PC-3 (cell line): ENCODE measurements around the gene SAP30BP. TPM values are rescaled to one million over a fixed set of nuclear protein-coding genes. Genes with fewer than 3 reads are reported as not detected.

Experiments
- ATAC-seq: fragments of 200-7000 bp; cut with Tn5 transposase; 2 replicates; pipeline ENCODE4 v1.9.1; 2020; ENCODE audit warnings: mild to moderate bottlenecking, moderate library complexity
- BruUV-seq: library from RNA; stranded (reverse); fragments of 400-500 nt; replicated peaks from 2 replicates; lab custom pipeline; 2021; lab: Mats Ljungman, UMichigan
- CTCF ChIA-PET: fragments of 300-600 bp; sonication (Branson Sonifier 250); formaldehyde crosslinking; loops from one replicate; lab custom pipeline; 2022; ENCODE audit warnings: antibody characterized with exemption; lab: Charles Lee
- POLR2A ChIA-PET: fragments of 300-600 bp; sonication (Branson Sonifier 250); formaldehyde crosslinking; loops from one replicate; lab custom pipeline; 2022; ENCODE audit warnings: antibody characterized with exemption; ENCODE audit not compliant: unreplicated experiment; lab: Charles Lee
- DNase-seq: peaks from one replicate; pipeline ENCODE4 v3.0.0-alpha.2; 2015
- H2AFZ ChIP-seq: fragments of 300-600 bp; sonication (generic); 2 replicates; pipeline ENCODE4 v1.6.0; 2016; ENCODE audit warnings: antibody characterized with exemption, low read length
- H3F3A ChIP-seq: fragments of 300-600 bp; sonication (generic); one replicate; pipeline ENCODE4 v1.6.0; 2017; ENCODE audit warnings: antibody characterized with exemption, low read length, control low read depth, mild to moderate bottlenecking; ENCODE audit not compliant: unreplicated experiment
- H3K27ac ChIP-seq: fragments of 300-600 bp; sonication (generic); 2 replicates; pipeline ENCODE4 v1.5.1; 2016; ENCODE audit warnings: mild to moderate bottlenecking, low read length
- H3K27me3 ChIP-seq: fragments of 300-600 bp; sonication (generic); 2 replicates; pipeline ENCODE4 v1.6.1; 2016; ENCODE audit warnings: low read length, mixed read lengths
- H3K36me3 ChIP-seq: fragments of 300-600 bp; sonication (generic); 2 replicates; pipeline ENCODE4 v1.6.1; 2016; ENCODE audit warnings: low read depth, mixed run types, low read length, mixed read lengths
- H3K4me1 ChIP-seq: fragments of 300-600 bp; sonication (generic); 2 replicates; pipeline ENCODE4 v1.5.1; 2016; ENCODE audit warnings: low read length; ENCODE audit not compliant: insufficient read depth
- H3K4me2 ChIP-seq: fragments of 300-600 bp; sonication (generic); 2 replicates; pipeline ENCODE4 v1.6.0; 2016; ENCODE audit warnings: low read length
- H3K4me3 ChIP-seq: fragments of 300-600 bp; sonication (generic); 2 replicates; pipeline ENCODE4 v1.5.1; 2016; ENCODE audit warnings: mild to moderate bottlenecking, low read length, mixed read lengths
- H3K79me2 ChIP-seq: fragments of 300-600 bp; sonication (generic); 2 replicates; pipeline ENCODE4 v1.6.1; 2017; ENCODE audit warnings: low read length, mixed read lengths
- H3K9ac ChIP-seq: fragments of 300-600 bp; sonication (generic); 2 replicates; pipeline ENCODE4 v1.6.0; 2016; ENCODE audit warnings: mild to moderate bottlenecking, low read length
- H3K9me2 ChIP-seq: fragments of 300-600 bp; sonication (generic); replicated peaks from 2 replicates; pipeline ENCODE4 v1.6.1; 2016; ENCODE audit warnings: mixed run types, low read length, mixed read lengths
- H3K9me3 ChIP-seq: fragments of 300-600 bp; sonication (generic); 2 replicates; pipeline ENCODE4 v1.6.1; 2016; ENCODE audit warnings: low read length, mixed read lengths
- H4K20me1 ChIP-seq: fragments of 300-600 bp; sonication (generic); 2 replicates; pipeline ENCODE4 v1.6.1; 2016; ENCODE audit warnings: low read length, mixed read lengths
- CTCF ChIP-seq: fragments of 300-600 bp; sonication (generic); conservative IDR thresholded peaks from 2 replicates; pipeline ENCODE4 v1.5.1; 2017; ENCODE audit warnings: antibody characterized with exemption, low read depth, mild to moderate bottlenecking, low read length
- EZH2 ChIP-seq: fragments of 300-600 bp; sonication (generic); IDR thresholded peaks from one replicate; pipeline ENCODE4 v1.6.1; 2017; ENCODE audit warnings: antibody characterized with exemption, mild to moderate bottlenecking, low read length; ENCODE audit not compliant: unreplicated experiment
- EZH2phosphoT487 ChIP-seq: fragments of 300-600 bp; sonication (generic); IDR thresholded peaks from 2 replicates; pipeline ENCODE4 v1.6.1; 2018; ENCODE audit warnings: mild to moderate bottlenecking, antibody characterized with exemption, low read length, borderline replicate concordance
- intact Hi-C: fragments of 100-400 bp; cut with micrococcal nuclease; formaldehyde crosslinking; loops from 2 replicates; pipeline ENCODE4 v1.9.0; 2023
- total RNA-seq: library from RNA; depleted of rRNA; stranded (reverse); fragments of >200 nt; gene quantifications from 2 replicates; pipeline ENCODE4 v1.2.3, GENCODE V29; 2014; rRNA removed

The SAP30BP gene
- total RNA-seq, 1 experiment from 2014 or later, result 97.8 TPM

- intact Hi-C loops, result no loop called here
- H3K79me2 ChIP-seq, result no peaks in the 10 kb centered on the region
- CTCF ChIA-PET, result no interaction called here
- no peaks in the 10 kb centered on the region for H3K9me2 ChIP-seq
- H3K4me2 ChIP-seq, result no peak overlapping the region
- H3K9ac ChIP-seq, result no peak overlapping the region
- H3K4me3 ChIP-seq, result no peak overlapping the region
- no peak for TF ChIP-seq EZH2
- TF ChIP-seq EZH2phosphoT487, result no peak
- TF ChIP-seq CTCF, result no peak
- no peaks in the 10 kb centered on the region for H4K20me1 ChIP-seq
- BruUV-seq, result TSS peak; percentile 75
- no peak overlapping the region for H2AFZ ChIP-seq
- peaks cover 45% of the 10 kb centered on the region; the same call in 1 of the 2 replicates for H3K36me3 ChIP-seq
- ATAC-seq (no peak), DNase-seq (no peak)
- no peaks in the 10 kb centered on the region for H3K4me1 ChIP-seq
- no peak overlapping the region for H3K27ac ChIP-seq
- H3K27me3 ChIP-seq, result no peaks in the 10 kb centered on the region
- POLR2A ChIA-PET, result interaction anchor here (0.5 kb wide), 1 partner anchor 98 kb away, joined by 3 read pairs; the partner anchor contains the start of gene WBP2
- H3F3A ChIP-seq, result no peaks in the 10 kb centered on the region
- no peaks in the 10 kb centered on the region for H3K9me3 ChIP-seq
These were observed 90.0 kb downstream of the SAP30BP start for GRCh38 chr17:75757086-75757681.

Other genes starting within 250 kb of the SAP30BP start
- 45.6 and 88.3 TPM in 2 replicates for gene TMEM94, start 210.7 kb upstream of the SAP30BP start, total RNA-seq
- gene CASKIN2, start 151.8 kb upstream of the SAP30BP start, total RNA-seq, result 22.0 and 28.3 TPM in 2 replicates
- 61.6 and 70.4 TPM in 2 replicates for gene TSEN54, start 150.8 kb upstream of the SAP30BP start, total RNA-seq
- 92.9 and 122 TPM in 2 replicates for gene LLGL2, start 141.6 kb upstream of the SAP30BP start, total RNA-seq
- gene MYO15B, start 79.5 kb upstream of the SAP30BP start, total RNA-seq, result 3.2 and 7.1 TPM in 2 replicates
- gene SMIM5, start 33.9 kb upstream of the SAP30BP start, total RNA-seq, result 2.3 and 4.3 TPM in 2 replicates
- 54.2 and 97.7 TPM in 2 replicates for gene RECQL5, start 184 bp upstream of the SAP30BP start, total RNA-seq
- gene ITGB4, start 54.1 kb downstream of the SAP30BP start, total RNA-seq, result 273 and 362 TPM in 2 replicates
- gene GALK1, start 97.9 kb downstream of the SAP30BP start, total RNA-seq, result 64.9 and 75.0 TPM in 2 replicates
- gene UNK, start 117.5 kb downstream of the SAP30BP start, total RNA-seq, result 21.8 and 22.9 TPM in 2 replicates
- 43.9 and 53.8 TPM in 2 replicates for gene UNC13D, start 177.1 kb downstream of the SAP30BP start, total RNA-seq
- gene WBP2, start 188.0 kb downstream of the SAP30BP start, total RNA-seq, result 49.7 and 51.8 TPM in 2 replicates
- gene TRIM47, start 211.2 kb downstream of the SAP30BP start, total RNA-seq, result 73.7 and 109 TPM in 2 replicates
- gene TRIM65, start 229.6 kb downstream of the SAP30BP start, total RNA-seq, result 32.3 and 48.9 TPM in 2 replicates
- 74.5 and 124 TPM in 2 replicates for gene MRPL38, start 237.5 kb downstream of the SAP30BP start, total RNA-seq